Amygdala (tissue), 56 donors: Measurements from ENCODE around the gene DSTN.

Source experiments
- DNase-seq, 56 donors: peaks; one replicate each; lab custom pipeline; 2025; lab: John Stamatoyannopoulos, UW

DSTN gene

DNA sequence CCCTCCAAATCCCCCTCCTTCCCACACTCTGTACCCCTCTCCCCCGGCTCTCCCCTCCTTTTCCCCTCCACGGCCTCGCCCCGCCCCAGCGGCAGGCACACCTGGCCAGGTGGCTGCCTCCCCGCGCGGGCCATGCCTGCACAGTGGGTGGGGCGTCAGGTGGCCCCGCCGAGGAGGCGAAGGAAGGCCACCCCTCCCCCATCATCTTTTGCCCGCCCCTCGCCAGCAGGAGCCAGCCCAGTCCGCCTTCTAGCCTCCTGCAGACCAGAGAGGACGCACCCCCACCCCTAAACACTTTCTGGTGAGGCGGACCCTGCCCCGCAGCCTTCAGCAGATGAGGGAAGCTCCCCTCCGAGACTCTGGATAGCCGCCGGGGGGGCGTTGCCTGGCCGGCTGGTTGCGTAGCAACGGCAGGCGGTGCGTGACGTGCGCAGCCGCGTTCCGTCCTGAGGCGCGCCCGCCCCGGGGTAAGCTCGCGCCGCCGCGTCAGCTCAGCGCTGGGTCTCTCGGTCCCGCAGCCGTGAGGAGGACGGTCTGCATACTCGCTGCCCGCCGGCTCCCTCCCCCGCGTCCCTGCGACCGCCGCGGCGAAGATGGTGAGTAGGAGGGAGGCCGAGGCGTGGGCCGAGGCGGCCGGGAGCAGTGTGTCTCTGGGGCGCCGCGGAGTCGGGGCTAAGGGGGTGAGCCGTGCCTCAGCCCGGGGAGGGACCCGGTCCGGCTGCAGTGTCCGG is at the start of gene DSTN:
DSTN (plus strand) TSS at position 460 of the 731 bp plus-strand sequence; CDS start at position 594, 134 bp downstream.
- peak; percentile 22 to 93 (median 79) for DNase-seq

DNA sequence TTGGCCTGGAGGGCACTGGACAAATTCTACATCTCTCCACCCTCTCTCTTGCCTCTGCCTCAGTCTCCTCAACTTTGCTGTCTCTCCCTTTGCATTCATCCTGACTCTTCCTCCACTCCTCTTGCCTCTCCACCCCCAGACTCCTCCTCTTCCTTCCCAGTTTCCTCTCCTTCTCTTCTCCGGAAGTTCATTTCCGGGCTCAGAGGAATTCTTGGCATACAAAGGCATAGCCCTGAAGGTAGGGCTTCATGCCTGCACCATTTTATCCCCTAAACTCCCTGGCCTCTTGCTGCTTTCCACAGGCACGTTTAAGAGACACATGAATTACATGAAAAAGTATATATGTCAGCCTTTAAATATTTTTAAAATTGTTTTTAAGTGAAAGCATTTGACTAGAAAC is 49.3 kb upstream of the DSTN start:
- DNase-seq: no peak

DNA sequence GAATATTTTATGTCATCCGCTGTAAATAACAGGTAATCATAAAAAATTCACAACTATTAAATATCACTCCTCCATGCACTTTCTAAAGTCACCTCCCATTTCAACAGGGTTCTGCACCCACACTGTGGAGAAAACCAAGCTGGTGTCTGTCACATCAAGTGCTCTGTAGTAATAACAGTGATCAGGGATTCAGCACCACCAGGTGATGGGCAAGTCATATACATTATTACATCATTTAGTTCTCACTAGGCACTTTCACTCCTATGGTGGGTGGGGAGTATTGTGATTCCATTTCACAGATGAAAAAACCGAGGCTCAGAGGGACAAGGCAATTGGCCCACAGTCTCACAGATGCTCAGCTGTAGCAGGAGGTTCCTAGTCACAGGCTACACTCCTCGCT is 47.3 kb upstream of the DSTN start:
- DNase-seq: no peak

DNA sequence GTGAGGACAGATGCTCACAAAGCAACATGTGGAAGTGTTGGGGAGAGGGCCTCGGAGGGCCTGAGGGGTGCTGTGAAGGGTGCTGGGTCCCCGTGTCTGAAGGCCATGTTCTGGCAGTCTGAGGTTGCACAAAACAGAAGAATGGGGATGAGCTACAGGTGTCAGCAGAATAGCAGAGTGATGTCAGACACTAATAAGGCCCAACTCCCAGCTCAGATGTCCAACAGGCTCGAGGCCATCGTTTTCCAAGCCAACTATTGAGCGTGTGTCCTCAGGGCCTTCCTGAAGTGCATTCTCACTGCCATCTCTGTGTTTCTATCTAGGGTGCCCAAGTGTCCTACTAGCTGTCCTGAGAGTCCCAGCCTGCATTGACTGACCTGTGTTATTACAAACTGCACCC is 46.5 kb upstream of the DSTN start:
- no peak for DNase-seq

DNA sequence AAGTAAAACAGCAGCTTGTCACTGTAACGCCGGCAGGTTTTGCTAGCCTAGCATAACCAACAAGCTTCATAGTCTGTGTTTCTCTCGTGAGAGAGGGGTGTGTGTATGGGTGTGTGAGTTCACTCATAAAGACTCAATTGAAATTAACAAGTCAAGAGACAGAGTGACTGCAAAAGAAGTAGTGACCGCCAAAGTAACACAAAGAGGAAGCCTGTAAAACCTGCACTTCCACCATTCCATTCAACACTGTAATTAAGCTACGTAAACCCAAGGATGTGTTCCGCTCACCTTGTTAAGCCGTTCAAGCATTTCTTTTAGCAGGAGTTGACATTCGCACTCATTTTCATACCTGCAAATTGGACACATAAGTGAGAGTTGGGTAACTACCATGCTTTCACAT is 45.3 kb upstream of the DSTN start:
- no peak for DNase-seq

DNA sequence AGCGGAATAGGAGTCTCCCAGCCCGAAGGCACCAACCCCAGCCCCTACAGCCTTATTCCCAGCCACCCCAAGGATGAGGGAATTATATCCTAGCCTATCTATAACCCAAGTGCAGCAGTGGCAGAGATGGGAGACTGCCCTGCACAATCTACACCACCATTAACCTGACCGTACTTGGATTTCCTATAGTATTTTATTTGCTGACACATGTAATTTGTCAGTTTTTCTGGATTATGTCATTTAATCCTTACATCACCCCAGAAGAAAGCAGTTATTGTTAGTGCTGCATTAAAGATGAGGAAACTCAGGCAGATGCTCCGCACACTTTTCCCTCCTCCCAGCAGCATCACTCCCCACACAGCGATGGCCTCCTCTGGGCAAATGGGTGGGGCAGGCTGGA is 44.7 kb upstream of the DSTN start:
- DNase-seq: no peak

DNA sequence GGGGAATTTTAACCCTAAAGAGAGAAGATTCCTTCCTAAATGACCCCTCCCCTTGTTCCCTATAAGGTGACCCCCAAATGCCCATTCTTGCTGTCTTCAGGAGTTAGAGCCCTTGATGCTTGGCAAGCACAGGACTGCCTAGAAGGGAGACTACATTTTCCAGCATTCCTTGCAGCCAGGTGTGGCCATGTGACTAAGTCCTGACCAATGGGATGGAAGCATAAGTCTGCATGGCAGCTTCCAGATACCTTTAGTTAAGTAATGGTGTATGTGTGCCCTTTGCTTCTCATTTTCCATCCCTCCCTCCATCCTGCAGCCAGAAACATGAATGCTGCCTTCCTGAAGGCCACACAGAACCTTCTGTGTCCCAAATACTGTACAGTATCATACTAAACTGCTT is 44.2 kb upstream of the DSTN start:
- DNase-seq: peak in 3 of 56 donors; percentile 2 to 7 (median 6)

DNA sequence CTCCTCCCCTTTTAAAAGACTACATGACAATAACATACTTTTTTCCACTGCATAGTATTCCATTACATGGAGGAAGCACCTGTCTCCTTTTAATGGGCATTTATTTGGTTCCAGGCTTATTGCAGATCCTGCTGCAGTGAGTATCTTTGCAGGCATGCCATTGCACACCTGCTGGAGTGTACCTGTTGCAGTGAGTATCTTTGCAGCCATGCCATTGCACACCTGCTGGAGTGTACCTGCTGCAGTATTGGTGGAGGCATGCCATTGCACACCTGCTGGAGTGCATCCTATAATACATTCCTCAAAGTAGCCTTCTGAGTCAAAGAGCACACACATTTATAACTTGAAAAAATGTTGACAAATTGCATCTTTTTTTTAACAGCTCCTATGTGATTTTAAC is 40.3 kb upstream of the DSTN start:
- no peak for DNase-seq

DNA sequence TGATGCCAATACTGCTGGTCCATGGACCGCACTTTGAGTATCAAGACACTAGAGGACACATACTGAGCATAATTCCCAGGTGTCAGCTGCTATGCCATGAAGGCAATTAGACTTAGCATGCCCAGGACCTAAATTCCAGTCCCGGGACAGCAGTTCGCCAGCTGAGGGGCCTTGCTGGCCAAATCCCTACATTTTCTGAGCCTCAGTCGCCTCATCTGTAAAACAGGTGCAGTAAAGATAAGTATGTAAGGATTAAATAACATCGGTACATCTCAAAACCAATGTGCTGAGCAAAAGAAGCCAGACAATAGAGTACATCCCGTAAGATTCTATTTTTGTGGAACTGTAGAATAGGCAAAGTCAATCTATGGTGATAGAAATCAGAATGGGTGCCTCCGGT is 39.7 kb upstream of the DSTN start:
- no peak for DNase-seq

DNA sequence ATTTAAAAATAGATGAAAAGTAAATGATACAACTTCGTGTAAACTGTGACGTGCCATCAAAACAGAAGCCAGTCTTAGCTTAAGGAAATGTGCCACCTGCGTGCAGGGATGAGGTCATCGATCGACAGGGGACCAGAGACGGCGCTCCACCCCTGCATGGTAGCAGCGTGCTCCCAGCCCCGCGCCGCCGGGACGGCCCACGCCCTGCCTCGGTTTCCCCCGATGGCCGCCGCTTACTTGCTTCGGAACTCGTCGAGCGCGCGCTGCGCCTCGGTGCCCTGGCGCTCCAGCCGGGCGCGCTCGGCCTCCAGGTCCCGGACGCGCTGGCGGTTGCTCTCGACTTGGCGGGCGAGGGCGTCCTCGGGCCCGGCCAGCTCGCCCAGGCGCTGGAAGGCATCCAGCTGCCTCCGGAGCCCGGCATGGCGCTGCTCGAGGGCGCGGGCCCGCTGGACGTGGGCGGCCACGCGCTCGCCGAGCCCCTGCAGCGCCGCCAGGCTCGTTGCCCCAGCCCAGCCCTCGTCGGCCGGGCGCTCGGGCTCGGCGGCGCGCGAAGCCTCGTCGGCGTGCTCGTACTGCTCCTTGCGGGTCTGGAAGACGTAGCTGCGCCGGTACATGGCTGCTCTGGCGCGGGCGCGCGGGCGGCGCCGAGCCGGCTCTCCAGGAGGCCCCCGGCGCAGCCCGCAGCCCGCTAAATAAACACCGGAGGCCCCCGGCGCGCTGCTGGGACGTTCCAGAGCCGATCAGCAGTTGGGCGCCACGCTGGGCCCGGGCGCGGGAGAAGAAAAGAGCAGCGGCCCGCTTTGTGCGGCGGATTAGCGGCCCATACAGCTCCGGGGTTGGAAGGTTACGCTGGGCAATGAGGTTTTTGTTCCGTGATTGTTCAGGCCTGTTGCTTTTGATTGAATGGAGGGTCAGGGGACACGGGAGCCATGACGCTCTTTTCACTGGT is 38.9 kb upstream of the DSTN start, which contains the start of gene BFSP1:
BFSP1 (minus strand) TSS at position 664 of the 949 bp plus-strand sequence; CDS start at position 614, 50 bp downstream.
- DNase-seq: peak in 37 of 56 donors; percentile 7 to 79 (median 46)

DNA sequence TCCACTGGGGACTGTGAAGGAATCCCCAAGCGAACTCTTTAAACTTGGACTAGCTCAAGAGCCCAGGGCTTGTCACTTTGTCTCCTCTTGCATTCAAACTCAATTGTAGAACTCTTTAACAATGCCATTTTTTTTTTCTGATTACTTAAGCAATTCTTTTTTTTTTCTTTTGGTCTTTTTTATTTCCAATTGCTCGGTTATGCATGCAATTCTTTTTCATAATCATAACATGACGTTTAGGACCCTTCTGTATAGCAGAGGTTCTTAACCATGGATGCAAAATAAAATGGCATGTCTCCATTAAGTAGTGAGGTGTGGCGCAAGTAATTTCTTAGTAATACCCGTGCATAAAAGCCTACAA is 38.2 kb upstream of the DSTN start:
- no peak for DNase-seq

DNA sequence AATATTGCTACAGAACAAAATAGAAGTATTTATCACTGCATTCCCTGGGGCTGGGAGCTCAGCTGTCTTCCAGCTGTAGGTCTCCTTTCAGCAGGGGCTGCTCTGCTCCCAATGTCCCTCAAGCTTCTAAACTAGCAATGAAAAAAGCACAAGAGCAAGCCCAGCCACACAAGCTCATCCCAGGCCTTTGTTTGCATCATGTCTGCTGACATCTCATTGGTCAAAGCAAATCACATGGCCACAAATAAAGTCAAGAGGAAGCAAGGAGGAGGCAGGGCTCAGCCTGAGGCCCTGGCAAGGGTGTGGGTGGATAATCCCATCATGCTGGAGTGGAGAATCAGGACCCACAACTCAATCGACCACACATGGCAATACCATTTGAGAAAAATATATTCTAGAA is 36.5 kb upstream of the DSTN start:
- peak in 7 of 56 donors; percentile 1 to 31 (median 9) for DNase-seq

DNA sequence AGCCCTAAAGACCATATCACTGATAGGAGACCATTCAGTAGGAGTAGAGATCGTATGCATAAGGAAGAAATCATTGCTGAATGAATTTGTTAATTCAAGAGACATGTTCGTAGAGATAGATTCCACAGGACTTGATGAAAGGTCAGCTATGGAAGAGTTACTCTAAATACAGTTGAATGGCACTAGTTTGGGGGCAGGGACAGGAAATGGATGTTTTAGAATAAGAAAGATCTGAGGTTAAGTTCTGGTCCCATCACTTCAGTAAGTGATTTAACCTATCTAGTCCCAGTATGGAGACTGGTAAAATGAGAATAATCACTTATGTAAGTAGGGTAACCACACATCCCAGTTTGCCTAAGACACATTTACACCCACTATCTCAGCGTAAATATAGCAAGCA is 35.8 kb upstream of the DSTN start:
- no peak for DNase-seq

DNA sequence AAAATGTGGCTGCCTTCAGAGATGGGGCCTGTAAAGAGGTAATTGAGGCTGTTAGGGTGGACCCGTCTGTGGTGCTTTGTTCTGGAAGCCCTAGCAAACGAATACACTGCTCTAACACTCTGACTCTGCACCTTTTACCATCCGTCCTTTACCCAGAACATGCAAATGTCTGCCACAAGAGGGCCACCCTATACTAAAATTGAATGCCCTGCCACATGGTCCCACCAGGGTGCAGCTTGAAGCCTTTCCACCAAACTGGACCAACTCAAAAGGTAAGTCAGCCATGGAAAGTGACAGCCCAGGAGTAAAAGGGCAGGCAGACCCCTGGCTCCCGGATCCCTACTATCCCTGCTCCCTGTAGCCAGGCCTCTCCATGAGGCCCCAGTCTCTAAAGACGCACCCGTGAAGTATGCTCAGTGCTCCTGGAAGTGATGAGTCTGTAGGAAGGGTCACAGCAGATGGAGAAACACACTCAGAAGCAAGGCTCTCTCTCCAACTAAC is 32.9 kb upstream of the DSTN start:
- DNase-seq: peak in 43 of 56 donors; percentile 6 to 80 (median 36)

DNA sequence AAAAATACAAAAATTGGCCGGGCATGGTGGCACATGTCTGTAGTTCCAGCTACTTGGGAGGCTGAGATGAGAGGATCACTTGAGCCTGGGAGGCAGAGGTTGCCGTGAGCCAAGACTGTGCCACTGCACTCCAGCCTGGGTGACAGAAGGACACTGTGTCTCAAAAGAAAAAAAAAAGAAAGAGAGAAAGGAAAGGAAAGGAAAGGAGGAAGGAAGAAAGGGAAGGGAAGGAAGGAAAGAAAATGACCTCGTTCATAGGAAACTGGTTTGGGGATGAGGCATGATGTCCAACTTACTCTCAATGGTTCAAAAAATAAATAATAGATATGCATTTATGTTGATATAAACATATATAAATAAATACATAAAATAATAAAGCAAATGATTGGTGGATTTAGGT is 31.9 kb upstream of the DSTN start:
- DNase-seq: no peak

DNA sequence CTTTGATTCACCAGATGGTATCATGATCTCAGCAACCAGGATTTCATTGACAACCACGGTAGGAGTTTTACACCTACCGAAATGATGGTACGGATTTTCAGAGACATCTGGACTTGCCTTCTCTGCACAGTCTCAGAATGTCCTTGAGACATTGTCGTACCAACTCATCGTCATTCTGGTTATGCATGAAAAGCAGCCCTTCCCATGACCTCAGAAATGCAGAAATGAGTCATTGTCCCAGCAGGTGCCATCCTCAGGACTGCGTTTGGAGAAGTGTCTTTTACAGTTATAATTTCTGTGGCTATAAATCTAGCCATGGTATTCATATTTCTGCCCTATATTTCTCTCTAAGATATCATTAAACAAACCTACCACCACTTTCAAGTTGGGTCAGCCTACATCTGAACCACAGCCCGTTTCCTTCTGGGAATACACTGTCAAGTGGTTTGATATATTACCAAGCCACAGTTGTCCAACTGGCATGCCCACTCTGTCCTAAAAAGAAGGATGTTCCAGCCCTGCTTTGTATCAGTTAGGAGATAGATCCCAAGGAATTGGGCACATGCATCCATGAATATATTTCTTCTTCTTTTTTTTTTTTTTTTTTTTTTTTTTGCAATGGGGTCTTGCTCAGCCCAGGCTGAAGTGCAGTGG is 31.2 kb upstream of the DSTN start:
- no peak for DNase-seq

DNA sequence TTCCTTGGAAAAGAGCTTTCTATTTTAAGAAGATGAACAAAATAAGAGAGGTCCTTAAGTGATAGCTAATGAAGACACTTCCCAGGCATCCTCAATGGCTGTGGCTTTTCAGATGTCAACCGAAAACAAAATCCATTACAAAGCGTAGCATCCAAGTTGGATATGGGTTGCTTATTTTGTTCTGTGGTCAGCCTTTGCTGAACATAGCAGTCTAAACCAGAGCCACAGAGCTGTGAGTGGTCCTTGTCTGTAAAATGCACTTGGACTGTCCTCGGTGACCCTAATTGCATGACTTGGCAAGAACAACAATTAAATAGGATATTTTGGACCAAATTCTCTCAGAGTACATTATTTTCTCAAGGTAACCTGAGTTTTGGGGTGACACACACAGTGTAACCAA is 28.3 kb upstream of the DSTN start:
- DNase-seq: no peak

DNA sequence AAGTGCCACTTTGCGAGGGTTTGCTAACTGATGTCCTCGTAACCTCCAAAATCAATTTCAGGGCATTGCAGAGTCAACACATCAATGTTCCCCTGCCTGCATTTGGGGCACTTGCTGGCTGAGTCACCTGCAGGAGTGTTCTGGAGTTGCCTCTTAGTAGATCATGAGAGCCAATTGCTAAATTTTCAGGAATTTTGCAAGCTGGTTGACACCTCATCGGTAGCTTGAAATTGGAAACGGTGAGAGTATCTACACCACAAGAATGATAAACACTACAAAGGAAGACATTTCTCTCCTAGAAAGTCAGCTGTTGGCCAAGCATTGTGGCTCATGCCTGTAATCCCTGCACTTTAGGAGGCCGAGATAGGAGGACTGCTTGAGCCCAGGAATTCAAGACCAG is 27.9 kb upstream of the DSTN start:
- no peak for DNase-seq

DNA sequence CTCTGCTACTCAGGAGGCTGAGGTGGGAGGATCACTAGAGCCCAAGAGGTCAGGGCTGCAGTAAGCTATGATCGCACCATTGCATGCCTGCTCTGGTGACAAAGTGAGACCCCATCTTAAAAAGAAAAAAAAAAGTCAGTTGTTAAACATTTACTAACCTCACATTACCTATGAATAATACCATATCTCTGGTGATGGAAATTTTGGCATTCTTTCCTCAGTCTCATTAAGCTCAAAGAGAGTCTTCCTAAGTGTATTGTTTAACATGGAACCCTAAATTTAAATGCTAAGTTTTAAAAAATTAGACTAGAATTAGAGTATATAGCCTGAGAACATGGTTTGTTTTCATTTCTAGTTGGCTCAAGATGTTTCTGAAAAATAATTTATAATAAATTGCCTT is 27.4 kb upstream of the DSTN start:
- DNase-seq: no peak

DNA sequence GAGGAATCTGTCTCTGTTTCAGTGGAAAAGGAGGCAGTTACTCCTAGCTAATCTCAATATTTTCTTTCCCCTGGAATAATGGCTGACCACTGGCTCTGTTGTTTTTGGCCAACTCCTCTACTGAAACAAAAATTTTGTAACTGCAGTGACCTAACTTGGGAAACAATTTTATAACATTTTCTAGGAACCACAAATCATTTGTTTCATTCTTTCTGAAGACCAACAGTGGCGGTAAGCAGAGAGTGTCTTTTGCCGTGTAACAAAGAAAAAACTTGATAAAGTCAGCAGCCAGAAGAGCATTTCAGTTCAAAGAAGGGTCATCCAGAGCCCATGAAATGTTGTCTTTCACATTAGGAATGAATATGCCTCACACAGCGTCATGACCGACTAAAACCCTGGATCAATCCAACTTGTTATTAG is 26.9 kb upstream of the DSTN start:
- no peak for DNase-seq
